C4-2B (cell line): Measurements from ENCODE around the gene LRP1B.

Experiments used
- ZFX ChIP-seq: fragments of 450-650 bp; IDR thresholded peaks from 2 replicates; pipeline ENCODE4 v1.6.1; 2017
- TF ChIP-seq, protein P1 (sequence below): fragments of 450-650 bp; conservative IDR thresholded peaks from 2 replicates; pipeline ENCODE4 v1.5.1; 2017; ENCODE audit warnings: mild to moderate bottlenecking

GRCh38 chr2:140362361-140362760, 1768.5 kb downstream of the LRP1B start:
- TF ChIP-seq, protein P1, sequence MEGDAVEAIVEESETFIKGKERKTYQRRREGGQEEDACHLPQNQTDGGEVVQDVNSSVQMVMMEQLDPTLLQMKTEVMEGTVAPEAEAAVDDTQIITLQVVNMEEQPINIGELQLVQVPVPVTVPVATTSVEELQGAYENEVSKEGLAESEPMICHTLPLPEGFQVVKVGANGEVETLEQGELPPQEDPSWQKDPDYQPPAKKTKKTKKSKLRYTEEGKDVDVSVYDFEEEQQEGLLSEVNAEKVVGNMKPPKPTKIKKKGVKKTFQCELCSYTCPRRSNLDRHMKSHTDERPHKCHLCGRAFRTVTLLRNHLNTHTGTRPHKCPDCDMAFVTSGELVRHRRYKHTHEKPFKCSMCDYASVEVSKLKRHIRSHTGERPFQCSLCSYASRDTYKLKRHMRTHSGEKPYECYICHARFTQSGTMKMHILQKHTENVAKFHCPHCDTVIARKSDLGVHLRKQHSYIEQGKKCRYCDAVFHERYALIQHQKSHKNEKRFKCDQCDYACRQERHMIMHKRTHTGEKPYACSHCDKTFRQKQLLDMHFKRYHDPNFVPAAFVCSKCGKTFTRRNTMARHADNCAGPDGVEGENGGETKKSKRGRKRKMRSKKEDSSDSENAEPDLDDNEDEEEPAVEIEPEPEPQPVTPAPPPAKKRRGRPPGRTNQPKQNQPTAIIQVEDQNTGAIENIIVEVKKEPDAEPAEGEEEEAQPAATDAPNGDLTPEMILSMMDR, result no peak
- TF ChIP-seq ZFX, result no peak
